Measurements from ENCODE around the gene CLSTN1.

The CLSTN1 gene

GRCh38 chr1:9736241-9736640 is 87.5 kb downstream of the CLSTN1 start:
- ATAC-seq, result no peak
- TF ChIP-seq, protein P1, sequence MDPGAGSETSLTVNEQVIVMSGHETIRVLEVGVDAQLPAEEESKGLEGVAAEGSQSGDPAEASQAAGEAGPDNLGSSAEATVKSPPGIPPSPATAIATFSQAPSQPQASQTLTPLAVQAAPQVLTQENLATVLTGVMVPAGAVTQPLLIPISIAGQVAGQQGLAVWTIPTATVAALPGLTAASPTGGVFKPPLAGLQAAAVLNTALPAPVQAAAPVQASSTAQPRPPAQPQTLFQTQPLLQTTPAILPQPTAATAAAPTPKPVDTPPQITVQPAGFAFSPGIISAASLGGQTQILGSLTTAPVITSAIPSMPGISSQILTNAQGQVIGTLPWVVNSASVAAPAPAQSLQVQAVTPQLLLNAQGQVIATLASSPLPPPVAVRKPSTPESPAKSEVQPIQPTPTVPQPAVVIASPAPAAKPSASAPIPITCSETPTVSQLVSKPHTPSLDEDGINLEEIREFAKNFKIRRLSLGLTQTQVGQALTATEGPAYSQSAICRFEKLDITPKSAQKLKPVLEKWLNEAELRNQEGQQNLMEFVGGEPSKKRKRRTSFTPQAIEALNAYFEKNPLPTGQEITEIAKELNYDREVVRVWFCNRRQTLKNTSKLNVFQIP (CRISPR knock-in tag; IDR thresholded peaks at IDR 0.05; ENCODE audit: borderline replicate concordance, low read depth), result no peak
- no peak for TF ChIP-seq SNAI2 (CRISPR knock-in tag; IDR thresholded peaks at IDR 0.05)
- no peak for TF ChIP-seq BACH2 (CRISPR knock-in tag; IDR thresholded peaks at IDR 0.05; ENCODE audit: borderline replicate concordance)
- no peak for TF ChIP-seq TOX (CRISPR knock-in tag; IDR thresholded peaks at IDR 0.05; ENCODE audit: borderline replicate concordance)
- TF ChIP-seq OSR1 (CRISPR knock-in tag; IDR thresholded peaks at IDR 0.05), result no peak
- TF ChIP-seq GLIS3 (CRISPR knock-in tag; IDR thresholded peaks at IDR 0.05), result no peak
- no peak for TF ChIP-seq ESRRG (CRISPR knock-in tag; IDR thresholded peaks at IDR 0.05)
- no peak for TF ChIP-seq ZFP30 (CRISPR knock-in tag; IDR thresholded peaks at IDR 0.05)

- no peak for TF ChIP-seq ZNF70 (CRISPR knock-in tag; IDR thresholded peaks at IDR 0.05)
- TF ChIP-seq, protein P2, sequence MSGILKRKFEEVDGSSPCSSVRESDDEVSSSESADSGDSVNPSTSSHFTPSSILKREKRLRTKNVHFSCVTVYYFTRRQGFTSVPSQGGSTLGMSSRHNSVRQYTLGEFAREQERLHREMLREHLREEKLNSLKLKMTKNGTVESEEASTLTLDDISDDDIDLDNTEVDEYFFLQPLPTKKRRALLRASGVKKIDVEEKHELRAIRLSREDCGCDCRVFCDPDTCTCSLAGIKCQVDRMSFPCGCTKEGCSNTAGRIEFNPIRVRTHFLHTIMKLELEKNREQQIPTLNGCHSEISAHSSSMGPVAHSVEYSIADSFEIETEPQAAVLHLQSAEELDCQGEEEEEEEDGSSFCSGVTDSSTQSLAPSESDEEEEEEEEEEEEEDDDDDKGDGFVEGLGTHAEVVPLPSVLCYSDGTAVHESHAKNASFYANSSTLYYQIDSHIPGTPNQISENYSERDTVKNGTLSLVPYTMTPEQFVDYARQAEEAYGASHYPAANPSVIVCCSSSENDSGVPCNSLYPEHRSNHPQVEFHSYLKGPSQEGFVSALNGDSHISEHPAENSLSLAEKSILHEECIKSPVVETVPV (CRISPR knock-in tag; IDR thresholded peaks at IDR 0.05), result no peak
- TF ChIP-seq, protein P3, sequence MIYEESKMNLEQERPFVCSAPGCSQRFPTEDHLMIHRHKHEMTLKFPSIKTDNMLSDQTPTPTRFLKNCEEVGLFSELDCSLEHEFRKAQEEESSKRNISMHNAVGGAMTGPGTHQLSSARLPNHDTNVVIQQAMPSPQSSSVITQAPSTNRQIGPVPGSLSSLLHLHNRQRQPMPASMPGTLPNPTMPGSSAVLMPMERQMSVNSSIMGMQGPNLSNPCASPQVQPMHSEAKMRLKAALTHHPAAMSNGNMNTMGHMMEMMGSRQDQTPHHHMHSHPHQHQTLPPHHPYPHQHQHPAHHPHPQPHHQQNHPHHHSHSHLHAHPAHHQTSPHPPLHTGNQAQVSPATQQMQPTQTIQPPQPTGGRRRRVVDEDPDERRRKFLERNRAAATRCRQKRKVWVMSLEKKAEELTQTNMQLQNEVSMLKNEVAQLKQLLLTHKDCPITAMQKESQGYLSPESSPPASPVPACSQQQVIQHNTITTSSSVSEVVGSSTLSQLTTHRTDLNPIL (CRISPR knock-in tag; IDR thresholded peaks at IDR 0.05; ENCODE audit: low read depth), result no peak
- TF ChIP-seq ZFP3 (CRISPR knock-in tag; IDR thresholded peaks at IDR 0.05), result no peak
- no peak for TF ChIP-seq CSDC2 (CRISPR knock-in tag; IDR thresholded peaks at IDR 0.05)
- no peak for TF ChIP-seq TCF4 (CRISPR knock-in tag; IDR thresholded peaks at IDR 0.05; ENCODE audit: borderline replicate concordance)
- no peak for TF ChIP-seq ZC3H10 (CRISPR knock-in tag; IDR thresholded peaks at IDR 0.05)
- no peak for TF ChIP-seq TSHZ2 (CRISPR knock-in tag; IDR thresholded peaks at IDR 0.05)
- no peak for TF ChIP-seq SNAI2 (CRISPR knock-in tag; IDR thresholded peaks at IDR 0.05)
- no peak for TF ChIP-seq BACH2 (CRISPR knock-in tag; IDR thresholded peaks at IDR 0.05; ENCODE audit: borderline replicate concordance)
- TF ChIP-seq GLIS3 (CRISPR knock-in tag; IDR thresholded peaks at IDR 0.05), result no peak
- no peak for TF ChIP-seq TOX (CRISPR knock-in tag; IDR thresholded peaks at IDR 0.05; ENCODE audit: borderline replicate concordance)
- ATAC-seq, result no peak
These were observed 88.0 kb downstream of the CLSTN1 start for GRCh38 chr1:9735800-9736199.

- no peak for ATAC-seq
- no peak for TF ChIP-seq RARB (CRISPR knock-in tag; IDR thresholded peaks at IDR 0.05)
- TF ChIP-seq OSR1 (CRISPR knock-in tag; IDR thresholded peaks at IDR 0.05), result no peak
These were observed 90.5 kb downstream of the CLSTN1 start for GRCh38 chr1:9733160-9733789.

- TF ChIP-seq, protein P2 (CRISPR knock-in tag; IDR thresholded peaks at IDR 0.05), result no peak
- no peak for TF ChIP-seq ESRRG (CRISPR knock-in tag; IDR thresholded peaks at IDR 0.05)
- ATAC-seq, result no peak
These were observed 91.4 kb downstream of the CLSTN1 start for GRCh38 chr1:9732123-9732971.
